Stimulated activated CD8-positive, alpha-beta memory T cell treated with anti-CD3 and anti-CD28 coated beads, Interleukin-2, amount 100 ng/mL, for 48 hours (primary cell): ENCODE data around the gene PLEKHO2.

Experiments
- DNase-seq, 2 donors: peaks; one replicate each; pipeline ENCODE4 v3.0.0-alpha.2; 2020; ENCODE audit warnings: low read depth in 2 of 2

The PLEKHO2 gene

DNA sequence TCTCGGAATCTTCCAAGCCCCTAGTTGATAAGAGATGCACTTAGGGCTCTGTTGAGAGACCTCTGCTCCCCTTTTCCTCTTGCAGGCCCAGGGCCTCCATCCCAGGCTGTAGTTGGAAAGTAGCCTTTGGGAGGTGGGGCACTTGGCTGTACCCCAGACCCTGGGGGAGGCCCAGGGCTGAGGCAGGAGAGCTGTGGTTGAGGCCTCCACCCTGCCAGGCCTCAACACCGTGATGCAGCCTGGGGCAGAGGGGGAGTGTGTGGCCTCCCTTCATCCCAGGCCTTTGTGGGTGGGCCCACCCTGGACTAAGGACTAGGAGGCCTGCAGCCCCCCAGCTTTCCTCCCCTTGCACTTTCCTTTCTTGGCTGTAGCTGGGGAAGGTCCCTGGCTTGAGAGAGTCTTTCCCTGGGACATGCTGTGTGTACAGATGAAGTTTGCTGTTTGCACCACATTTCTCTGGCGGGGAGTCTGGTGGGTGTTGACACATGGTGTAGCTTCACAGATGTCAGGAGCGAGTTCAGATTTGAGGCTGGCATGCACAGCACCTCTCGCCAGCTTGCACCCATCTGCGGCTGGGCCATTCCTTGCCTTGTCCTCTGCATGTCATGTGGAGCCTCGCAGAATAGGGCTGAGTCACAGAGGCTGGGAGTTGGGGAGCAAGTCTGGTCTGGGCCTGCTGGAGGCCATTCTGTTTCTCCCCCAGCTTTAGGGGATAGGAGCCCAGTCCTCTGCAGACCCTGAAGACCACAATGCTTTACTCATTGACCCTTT lies 13.7 kb downstream of the PLEKHO2 start:
- no peak for DNase-seq

DNA sequence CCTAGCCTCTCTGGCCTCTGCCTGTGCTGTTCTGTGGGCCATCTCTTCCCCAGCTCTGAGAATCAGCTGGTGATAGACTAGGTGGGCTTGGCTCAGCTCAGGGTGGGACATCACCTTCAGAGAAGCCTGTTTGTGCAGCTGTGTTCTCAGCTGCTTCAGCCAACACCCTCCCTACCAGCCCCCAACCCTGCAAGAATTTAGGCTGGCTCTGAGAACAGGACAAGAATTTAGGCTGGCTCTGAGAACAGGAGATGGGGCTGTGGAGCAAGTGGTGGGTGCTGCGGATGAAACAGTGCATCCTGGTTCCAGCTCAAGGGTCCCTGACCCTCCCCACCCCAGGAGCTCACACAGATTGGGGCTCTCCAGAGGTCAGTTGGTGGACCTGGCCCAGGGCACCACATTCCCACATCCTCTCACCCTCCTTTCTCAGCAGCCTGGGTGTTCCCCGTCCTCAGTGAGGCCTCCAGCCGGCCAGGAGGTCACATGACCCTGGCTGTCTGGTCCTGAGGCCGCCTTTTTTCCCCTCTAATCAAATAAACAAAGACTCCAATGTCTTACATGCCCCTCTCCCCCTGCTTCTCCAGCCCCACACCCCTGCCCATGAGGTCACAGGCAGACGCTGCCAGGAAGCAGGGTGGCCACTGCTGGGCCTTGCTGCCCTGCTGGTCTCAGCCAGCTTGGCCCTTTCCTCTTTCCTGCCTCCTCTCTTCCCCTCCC lies 14.9 kb downstream of the PLEKHO2 start:
- DNase-seq = no peak

DNA sequence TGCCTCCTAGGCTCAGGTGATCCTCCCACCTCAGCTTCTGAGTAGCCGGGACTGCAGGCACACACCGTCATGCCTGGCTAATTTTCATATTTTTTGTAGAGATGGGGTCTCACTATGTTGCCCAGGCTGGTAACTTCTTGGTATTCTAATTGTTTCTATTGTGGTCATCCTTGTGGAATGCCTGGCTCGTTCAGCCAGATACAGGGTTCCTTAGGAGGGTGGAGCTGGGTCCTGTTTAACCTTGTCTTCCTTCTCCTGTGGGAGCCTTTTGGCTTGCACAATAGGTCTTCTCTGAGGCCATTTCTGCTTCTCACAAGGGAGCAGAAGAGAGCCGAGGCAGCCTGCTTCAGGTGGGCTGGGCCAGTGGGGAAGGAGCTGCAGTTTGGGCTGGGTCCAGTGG lies 15.7 kb downstream of the PLEKHO2 start:
- DNase-seq = no peak

DNA sequence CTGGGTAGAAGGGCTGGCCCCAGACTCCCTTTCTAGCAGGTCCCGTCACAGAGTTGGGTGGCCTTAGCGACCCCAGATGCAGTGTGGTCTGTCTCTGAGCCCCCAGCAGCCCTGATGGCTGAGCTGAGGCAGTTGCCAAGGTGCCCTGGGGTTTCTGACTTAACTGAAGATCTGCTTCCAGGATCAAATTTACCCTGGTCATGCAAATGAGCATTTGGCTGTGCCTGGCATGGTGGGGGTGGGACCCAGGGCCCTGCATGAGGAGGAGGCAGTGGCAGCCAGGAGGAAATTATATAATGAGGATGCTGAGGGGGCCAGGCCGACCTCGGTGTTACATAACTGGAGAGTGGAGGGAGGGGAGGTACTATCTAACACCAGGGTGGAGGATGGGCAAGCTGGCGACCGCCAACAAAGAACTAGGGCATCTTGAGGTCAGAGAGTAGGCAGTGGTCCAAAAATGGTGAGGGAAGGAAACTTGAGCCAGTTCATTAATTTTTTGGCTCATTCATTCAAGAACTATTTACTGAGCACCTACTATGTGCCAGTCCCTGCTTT lies 16.4 kb downstream of the PLEKHO2 start:
- no peak for DNase-seq

DNA sequence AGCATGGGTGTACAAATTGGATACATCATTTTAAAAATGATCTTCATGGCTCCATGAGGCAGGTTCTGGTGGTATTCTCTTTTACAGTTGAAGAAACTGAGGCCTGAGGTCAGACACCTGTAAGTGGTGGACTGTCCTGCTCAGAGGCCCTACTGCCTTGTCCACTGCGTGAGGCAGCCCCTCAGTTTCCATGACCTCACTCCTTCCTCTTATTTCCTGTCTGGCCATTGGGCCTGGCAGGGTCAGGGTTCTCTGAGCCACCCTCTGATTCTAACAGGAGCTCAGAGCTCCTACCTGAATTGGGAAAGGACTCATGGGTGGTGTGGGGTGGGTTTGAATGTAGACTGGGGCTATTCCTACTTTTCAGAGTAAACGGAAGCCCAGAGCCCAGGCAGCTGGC lies 17.5 kb downstream of the PLEKHO2 start:
- no peak for DNase-seq

DNA sequence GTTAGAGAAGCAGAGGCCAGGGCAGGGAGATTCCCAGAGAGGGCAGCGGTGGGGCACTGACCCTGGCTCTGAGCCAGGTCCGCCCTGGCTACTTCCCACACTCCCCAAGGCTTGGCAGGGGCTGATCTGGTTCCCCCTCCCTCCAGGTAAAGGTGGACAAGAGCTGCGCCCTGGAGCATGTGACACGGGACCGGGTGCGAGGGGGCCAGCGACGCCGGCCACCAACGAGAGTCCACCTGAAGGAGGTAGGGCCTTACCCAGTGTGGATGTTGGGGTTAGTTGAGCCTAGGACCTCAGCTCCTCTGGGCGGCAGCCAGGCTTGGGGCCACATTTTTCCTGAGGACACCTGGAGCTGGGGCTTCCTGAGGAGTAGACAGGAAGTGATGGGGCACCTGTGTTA lies 19.6 kb downstream of the PLEKHO2 start:
- no peak for DNase-seq

DNA sequence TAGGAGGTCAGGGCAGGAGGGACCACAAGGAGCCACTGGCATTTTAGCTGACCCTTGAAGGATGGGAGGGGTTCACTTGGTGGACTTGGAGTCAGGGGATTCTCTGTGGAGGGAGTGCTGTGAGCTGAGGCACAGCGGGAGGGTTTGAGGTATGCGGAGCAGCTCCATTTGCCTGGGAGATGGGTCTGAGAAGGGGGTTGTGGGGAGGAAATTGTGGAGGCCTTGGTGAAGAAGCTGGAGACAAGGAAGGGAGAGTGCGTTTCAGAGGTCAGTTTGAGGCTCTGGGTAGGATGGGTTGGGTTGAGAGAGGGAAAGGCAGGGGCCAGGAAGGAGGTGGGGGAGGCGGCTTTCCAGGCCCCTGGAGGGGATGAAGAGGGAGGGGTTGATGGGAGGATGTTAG lies 20.2 kb downstream of the PLEKHO2 start:
- no peak for DNase-seq

DNA sequence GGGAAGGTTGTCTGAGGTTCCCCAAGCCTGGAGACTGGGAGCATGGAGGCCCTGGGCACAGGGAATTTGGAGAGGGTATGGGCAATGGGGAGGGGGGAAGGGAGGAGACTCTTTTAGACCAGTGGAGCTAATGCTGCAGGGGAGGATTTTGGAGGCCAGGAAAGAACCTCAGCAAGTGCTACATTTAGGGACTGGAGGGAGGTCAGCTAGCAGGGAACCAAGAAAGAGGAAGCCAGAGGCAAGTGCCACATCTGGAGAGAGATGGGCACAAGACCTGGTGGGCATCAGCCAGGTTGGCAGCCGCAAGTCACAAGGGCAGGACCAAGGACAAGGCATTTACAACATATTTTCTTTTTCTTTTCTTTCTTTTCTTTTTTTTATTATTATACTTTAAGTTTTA lies 20.7 kb downstream of the PLEKHO2 start:
- DNase-seq = no peak

DNA sequence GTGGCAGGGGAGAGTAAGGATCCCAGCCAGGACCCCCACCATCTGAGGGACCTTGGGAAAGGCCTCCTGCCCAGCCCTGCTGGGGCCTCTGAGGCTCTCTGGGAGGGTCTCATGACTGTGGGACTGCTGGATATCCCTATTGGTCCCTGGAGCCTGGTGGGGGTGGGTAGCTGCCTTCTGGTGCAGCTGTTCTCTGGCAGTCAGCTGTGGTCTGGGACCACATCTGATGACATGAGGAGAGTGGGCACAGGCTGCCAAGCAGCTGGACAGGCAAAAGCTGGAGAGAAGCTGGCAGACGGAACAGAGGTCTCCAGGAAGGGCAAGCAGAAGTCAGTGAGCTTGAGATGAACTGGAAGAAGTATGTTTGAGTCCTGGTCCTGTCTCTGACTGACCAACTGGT lies 22.4 kb downstream of the PLEKHO2 start:
- no peak for DNase-seq

DNA sequence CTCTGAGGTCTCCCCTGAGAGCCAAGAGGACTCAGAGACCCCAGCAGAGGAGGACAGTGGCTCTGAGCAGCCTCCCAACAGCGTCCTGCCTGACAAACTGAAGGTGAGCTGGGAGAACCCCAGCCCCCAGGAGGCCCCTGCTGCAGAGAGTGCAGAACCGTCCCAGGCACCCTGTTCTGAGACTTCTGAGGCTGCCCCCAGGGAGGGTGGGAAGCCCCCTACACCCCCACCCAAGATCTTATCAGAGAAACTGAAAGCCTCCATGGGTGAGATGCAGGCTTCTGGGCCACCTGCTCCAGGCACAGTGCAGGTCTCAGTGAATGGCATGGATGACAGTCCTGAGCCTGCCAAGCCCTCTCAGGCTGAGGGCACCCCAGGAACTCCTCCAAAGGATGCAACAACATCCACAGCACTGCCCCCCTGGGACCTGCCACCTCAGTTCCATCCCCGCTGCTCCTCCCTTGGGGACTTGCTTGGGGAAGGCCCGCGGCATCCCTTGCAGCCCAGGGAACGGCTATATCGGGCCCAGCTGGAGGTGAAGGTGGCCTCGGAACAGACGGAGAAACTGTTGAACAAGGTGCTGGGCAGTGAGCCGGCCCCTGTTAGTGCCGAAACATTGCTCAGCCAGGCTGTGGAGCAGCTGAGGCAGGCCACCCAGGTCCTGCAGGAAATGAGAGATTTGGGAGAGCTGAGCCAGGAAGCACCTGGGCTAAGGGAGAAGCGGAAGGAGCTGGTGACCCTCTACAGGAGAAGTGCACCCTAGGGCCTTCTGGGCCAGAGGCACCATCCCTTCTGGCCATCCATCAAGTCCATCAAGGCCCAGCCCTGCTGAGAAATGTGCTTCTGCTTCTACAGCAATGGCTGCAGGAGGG lies 23.6 kb downstream of the PLEKHO2 start:
- no peak for DNase-seq

DNA sequence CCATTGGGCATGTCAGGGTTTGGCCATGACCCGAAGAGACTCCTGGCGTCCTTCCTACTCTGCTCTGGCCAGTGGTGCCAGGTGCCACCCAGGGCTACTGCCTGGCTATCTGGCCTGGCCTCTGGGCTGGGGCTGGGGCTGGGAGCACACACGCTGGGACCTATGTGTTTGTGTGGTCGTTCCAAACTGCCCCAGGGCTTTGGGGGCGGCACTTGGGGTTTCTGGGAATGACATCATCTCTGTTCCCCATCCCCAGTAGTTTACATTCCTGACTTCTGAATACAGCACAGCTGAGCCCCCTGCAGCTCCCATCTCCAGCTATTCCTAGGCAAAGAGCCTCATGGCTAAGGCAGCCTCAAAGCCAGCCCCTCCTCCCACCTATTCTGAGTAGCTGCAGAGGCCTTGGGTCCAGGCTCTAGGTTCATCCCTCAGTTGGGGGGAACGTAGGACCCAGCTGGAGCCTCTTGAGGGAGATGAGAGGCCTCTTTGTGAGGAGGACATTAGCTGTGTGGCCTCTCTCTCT lies 24.3 kb downstream of the PLEKHO2 start:
- no peak for DNase-seq

DNA sequence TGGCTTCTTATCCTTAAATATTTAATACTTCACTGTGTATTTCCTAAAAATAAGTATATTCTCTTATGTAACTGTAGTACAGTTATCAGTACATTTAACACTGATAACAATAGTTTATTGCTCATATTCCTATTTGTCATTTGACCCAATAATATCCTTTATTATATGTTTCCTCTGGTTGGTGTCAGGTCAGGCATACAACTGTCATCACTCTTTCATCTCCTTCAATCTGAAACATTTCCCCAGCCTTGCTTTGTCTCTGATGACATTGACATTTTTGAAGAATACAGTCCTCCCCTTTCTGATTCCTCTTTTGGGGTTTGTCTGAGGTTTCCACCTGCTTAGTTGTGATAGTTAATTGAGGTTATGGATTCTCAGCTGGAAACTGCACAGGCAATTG lies 27.8 kb downstream of the PLEKHO2 start:
- DNase-seq = no peak

DNA sequence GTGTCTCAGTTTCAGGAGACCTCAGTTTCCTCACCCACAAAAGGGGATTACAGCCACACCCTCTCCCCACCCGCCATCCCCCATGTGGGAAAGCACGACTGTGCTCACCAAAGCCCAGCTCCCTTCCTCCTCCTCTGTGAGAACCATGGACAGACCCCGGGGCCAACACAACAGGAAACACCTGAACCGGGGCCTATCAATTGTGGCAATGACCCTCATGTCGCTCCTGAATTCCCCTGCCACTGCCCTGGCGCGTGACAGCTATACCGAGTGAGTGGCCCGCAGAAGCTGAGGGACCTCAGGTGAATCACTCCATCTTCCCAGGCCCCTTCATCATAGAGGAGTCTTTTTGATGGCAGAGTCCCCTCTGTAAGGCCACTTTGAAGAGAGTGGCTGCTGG lies 28.6 kb downstream of the PLEKHO2 start:
- no peak for DNase-seq

DNA sequence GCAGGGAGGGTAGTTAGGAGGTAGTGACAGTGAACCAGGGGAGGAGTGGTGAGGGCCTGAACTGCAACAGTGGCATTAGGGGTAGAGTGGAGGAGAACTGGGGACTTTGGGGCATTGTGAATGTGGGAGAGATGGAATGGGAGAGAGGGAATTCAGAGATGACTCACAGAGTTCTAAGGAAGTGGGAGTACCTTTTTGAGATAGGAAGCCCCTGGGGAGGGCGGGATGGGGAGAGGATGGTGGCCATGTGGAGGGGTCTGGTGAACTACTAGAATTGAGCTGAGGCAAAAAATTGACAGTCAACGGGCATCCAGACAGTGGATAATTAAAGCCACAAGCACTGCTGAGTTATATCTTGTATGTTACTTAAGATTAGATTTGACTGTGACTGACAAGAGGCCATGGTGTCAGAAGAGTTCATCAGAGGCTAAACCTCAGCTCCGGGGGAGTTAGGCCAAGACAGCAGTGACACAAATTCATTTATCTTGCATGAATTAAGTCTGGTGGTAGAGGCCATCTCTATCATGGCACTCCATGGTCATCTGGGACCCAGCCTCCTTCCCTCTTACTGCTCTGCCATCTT lies 34.0 kb downstream of the PLEKHO2 start:
- DNase-seq = no peak

DNA sequence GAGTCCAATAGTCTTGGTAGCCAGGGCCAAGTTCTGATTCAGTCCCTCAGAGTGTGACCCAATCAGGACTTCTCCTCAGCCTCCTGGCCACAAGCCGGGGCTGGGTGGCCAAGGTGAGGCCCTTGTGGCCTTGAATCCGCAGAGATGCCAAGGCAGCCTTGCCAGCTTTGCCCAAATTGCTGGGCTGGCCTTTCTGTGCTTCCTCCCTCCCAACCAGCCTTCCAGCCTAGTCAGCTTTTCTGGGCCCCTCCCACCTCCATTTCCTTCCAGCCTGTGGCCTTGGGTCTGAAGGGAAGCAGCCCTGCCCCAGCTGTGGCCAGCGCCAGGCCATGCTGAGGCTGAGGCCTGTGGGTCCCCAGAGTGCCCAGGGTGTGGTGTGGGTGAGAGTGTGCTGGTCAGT lies 35.7 kb downstream of the PLEKHO2 start:
- DNase-seq = no peak

DNA sequence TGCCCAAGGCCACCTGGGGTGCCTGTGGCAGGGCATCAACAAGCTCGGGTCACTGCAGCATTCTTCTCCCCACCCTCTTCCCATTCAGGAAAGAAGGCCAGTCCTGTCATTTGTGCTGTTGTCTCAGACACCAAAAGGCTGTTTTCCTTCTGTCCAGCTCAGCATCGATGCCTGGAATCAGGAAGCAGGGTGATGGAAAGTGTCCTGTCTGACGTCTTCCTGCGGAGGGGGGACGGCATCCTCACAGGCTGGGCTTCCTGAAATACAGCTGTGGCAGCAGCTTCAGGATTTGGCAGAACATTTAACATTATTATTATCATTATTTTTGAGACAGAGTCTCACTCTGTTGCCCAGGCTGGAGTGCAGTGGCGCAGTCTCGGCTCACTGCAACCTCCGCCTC lies 37.0 kb downstream of the PLEKHO2 start:
- no peak for DNase-seq

DNA sequence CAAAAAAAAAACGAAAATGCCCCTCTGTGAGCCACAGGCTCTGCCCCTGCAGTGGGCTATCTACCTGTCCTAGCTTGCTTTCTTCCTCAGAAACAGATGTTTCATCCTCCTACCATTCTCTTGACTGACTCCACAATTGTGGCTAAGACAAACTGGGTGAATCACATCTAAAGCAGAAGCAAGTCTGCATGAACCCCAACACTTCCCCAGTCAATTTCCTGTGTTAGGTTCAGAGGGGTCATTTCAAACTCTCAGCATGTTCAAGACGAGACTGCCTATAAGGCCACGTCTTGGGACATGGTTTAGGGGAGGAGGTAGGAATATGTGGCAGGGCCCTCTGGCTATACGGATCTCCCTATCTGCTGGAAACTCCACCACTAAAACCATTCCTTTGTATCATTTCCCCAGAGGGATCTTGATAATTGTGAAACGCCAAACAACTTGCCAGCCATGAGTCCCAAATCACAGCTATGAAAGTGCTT lies 41.4 kb downstream of the PLEKHO2 start:
- no peak for DNase-seq

DNA sequence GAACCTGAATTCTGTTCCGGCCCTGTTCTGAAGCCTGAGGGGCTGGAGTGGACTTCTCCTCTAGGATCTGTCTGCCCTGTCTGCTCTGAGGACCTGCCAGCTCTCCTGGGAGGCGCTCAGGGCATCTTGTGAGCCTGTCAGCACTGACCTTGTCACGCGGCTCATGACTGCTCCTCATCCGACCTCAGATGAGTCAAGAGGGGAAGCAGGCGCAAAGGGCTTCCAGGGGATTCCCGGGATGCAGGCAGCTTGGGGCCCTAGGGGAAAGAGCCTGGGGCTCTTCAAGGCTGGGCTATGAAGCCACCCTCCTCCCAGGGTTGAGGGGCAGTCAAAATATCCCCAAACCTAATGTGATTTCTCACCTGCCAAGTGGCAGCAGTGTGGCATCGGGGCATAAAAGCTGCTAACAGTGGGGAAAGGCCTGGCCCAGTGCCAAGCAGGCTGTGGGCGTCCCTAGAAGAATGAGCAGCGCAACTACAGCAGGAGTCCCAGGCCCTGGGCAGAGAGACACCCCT lies 42.3 kb downstream of the PLEKHO2 start:
- DNase-seq = peak; percentile 53 to 69

DNA sequence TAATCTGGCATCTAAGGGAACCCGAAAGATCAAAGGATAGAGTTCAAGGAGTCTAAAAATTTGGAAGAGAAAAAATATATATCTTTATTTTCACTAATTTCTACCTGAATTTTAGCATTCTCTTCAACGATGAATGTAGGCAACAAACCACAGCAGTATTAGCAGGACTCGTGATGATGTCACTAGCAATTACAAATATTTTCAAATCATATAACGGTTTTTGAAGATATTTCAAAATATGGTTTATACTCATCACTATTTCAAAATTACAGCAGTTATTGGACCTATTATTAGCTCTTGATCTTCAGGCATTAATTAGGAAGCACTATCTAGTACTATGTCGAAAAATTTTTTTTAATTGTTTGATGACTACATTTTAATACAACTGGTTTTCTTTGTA lies 43.0 kb downstream of the PLEKHO2 start:
- no peak for DNase-seq

DNA sequence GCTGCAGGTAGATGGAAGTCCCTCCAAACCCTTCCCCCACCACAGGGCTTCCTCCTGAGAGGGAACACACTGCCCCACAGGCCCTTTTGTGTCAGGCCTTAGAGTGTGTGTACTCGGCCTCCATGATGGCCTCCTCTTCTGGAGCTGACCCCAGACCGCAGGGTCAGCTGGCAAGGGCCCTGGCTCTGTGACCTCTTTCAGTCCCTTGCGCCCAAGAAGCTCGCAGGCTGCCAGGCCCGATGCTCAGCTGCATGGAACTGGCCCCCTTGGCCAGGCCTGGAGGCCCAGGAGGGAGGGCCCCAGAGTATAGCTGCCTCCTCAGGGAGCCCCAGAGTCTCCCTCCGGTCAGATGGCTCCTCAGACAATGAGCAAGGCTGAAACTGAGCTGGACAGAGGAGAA lies 46.6 kb downstream of the PLEKHO2 start:
- no peak for DNase-seq

DNA sequence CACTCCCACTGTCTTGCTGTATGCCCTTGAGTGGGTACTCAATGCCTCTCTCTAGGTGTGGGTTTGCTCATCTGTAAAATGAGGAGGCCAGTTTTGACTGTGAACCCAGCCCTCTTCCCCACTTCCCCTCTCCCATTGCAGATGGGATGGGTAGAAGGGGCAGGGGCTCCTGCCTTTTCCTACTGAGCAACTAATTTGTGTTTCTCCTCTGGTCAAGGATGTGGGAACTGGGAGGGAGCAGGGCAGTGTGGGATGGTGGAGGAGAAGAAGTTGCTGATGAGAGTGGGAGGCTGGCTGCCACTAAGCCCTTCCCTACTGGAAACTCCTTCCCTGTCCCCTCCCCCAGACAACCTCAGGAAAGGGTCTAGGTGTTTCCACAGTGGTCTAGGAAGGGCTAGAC lies 49.8 kb downstream of the PLEKHO2 start:
- no peak for DNase-seq
